DMS153 (cell line): ENCODE results near the gene SEPTIN2.
"Not testable (repeated sequence)": the region's sequence is repeated elsewhere in the genome, so short reads cannot be mapped to it uniquely, and the experiment has no call there.

Experiments
- DNase-seq: peaks from one replicate; lab custom pipeline; 2025; lab: John Stamatoyannopoulos, UW

SEPTIN2 gene

DNA sequence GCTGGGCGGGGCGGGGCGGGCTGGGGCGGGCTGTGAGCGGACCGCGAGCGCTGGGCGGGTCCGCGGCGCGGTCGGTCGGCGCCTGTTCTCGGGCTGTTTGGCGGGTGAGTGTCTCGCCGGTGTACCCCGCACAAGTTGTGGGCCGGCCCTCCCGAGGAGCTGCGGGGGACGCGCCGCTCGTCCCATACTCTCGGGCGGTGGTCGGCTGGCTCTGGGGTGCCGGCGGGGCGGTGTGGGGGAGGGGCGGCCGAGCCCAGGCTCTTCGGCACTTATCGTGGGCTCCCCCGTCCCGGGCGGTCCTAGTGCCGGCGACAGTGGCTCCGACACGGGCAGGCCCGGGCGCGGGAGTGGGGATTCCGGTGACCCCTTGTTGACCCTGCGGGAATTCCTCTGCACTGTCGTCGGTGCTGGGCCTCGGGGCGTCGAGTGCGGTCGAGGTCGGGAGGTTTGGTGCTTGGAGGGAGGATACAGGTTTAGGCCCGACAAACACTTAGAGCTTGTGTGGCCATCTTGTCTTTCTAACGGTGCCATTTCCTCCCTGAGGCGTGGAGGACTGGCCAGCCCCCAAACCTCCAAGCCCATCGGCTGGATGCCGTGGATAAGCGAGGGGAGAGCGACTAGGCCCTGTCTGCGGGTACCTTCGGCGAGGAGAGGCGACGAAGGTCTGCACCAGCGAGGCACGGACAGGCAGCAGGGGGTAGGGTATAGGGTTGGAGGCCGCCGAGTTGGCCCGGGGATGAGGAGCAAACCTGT is at the start of gene SEPTIN2:
Gene SEPTIN2 (plus strand): TSS at position 47 of the 753 bp plus-strand sequence. CDS start 8,308 bp downstream, outside the sequence.
- DNase-seq: no peak

DNA sequence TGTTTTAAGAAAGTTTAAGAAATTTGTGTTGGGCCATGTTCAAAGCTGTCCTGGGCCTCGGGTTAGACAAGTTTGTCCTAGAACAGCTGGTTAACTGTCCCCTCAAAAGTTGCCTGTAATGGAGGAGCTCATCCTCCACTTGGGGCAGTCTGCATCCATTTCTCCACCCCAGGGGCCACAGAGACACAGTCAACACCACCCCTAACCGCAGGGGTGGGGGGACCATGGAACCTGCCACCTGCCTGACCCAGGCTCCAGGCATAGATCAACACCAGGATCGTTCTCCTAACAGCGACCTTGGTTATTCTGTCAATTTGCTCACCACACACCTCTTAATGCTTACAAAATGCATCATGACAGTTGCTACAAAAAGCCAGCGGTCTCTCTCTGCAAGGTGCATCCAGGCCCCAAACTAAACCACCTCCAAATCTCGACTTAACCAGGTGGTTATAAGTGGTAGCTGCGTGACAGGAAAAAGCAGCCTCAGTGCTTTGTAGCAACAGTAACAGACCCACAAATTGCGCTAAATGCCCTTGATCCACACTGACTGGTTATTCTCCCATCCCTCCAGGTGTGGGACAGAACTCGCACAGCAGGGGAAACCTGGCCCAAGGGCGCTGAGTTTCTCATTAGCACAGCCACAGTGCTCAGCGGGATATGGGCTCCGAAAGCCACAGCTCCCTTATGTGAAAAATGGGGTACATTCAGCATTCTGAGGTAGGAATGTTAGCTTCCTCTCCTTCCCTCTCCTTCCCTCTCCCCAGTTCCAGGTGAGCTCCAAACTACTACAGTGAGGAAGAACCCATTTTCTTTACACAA is 48.3 kb upstream of the SEPTIN2 start:
- no peak for DNase-seq

DNA sequence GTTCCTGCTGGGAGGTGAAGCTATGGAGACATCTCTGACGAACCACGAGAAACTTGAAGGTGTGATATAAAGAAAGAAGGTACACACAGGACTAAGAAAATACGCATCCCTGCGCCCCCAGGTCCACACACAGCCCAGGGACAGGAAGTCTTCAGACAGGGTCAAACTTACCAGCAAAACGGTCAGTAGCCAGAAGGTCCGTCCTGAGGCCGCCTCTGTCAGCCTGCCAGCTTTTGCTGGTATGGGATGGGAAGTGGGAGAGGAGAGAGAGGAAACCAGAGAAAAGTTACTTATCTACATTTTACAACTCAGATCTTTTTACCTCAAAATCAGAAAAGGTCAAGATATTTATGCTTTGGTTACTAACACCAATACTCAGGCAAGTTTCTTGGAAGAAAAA is 47.4 kb upstream of the SEPTIN2 start:
- DNase-seq: no peak

DNA sequence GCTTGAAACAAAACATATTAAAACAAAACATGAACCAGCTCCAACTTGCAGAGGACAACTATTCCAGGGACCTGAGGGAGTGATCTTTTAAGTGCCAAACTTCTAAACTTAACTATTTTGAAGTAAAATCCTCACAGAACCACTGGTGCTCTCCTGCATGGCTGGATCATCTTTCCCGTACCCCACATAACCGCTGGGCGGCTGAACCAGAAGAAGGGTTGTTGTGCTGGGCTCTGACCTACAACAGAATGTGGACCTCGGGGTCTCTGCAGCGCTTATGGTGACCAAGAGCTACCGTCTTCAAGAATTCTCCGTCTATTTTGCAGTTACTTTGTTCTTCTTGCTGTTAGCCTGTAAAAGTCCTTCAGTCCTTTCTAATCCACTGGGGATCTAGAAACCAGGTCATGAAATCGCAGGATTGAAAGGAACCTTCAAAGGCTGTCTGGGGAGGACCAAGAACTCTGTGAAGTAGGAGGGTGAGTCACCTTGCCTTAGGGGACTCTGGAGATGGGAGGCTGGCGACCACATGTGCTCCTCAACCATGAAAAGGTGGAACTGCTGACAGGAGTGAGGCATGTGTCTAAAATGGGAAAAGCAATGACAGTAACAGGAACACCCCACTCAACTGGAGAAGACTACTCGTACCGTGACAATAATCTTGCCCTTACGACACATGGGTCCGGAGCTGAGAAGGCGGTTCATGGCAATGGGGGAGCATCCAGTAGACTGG is 46.8 kb upstream of the SEPTIN2 start:
- DNase-seq: no peak

DNA sequence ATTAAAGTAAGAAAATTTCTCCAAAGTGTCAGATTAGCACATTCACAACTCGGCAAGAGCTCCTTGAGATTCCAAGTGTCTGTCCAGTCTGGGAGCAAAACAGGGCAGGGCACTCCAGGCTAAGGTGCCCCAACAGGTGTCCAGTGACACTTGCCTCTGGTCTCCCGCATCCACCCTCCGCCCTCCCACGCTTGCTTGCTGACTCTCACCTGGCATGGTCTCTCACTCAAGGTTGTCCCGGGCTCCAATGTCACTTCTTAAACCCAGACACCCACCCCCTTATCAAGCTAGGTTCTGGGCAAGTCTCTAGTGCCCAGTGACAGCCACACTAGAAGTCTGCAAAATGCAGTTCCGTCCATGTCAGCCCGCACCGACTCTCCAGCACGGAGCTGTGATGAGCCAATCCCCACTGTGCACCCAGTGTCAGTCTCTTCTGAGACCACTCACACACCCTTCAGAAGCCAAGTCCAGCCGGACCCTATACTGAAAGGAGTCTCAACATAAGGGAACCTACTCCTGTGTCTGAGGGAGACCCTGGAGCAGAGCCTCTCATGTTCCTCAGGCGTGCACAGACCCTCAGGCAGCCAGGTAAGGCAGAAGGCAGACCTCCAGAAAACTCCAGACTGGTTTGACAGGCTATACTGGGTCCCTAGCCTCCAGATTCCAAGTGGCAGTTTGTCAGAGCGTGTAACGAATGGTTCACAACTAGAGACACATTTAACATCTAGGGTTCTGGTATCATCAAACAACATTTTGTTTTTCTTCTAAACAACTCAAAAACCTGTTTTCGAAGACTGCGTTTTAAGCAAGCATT is 45.8 kb upstream of the SEPTIN2 start:
- DNase-seq: no peak

DNA sequence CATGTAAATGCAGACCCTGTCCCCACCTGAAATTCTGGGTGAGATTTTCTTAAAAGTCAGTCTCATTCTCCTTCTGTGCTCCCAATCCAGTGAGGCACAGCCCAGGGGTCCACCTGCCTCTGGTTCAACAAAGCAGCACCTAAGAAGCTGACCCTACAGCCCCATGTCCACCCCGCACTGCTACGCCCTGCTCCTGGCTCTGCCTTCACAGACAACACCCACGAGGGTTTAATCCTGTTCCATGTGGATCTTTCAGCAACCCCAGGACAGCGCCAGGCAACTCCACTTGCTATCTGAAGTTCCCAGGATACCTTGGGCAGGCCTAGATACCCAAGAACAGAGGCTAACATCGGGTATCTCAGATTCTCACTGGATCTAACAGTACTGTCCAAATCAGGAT is 45.2 kb upstream of the SEPTIN2 start:
- DNase-seq: no peak

DNA sequence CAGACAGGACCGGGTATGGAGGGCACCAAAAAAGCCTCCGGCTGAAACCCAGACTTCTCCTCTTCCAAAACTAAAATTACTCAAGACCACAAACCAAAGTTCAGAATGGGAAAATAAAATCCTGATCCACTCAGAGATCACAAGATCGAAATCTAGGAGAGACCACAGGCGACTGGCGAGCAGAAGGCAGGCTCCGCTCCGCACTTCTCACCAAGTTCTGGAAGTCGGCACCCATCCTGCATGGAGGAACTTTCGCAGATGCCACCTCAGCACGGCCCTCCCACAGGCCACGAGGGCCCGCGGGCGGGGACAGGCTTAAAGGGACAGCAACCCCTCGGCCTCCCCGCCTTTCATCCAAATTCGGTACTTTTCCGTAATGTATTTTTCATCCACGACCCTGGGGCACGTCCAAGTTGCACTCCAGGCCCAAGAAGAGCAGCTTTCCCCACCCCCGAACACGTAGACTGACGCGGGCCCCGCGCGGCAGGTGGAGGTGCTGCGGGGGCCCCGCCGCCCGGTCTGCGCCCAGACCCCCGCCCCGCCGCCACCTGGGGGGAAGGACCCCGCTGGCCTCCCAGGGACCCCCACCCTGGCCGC is 43.9 kb upstream of the SEPTIN2 start:
- no peak for DNase-seq

DNA sequence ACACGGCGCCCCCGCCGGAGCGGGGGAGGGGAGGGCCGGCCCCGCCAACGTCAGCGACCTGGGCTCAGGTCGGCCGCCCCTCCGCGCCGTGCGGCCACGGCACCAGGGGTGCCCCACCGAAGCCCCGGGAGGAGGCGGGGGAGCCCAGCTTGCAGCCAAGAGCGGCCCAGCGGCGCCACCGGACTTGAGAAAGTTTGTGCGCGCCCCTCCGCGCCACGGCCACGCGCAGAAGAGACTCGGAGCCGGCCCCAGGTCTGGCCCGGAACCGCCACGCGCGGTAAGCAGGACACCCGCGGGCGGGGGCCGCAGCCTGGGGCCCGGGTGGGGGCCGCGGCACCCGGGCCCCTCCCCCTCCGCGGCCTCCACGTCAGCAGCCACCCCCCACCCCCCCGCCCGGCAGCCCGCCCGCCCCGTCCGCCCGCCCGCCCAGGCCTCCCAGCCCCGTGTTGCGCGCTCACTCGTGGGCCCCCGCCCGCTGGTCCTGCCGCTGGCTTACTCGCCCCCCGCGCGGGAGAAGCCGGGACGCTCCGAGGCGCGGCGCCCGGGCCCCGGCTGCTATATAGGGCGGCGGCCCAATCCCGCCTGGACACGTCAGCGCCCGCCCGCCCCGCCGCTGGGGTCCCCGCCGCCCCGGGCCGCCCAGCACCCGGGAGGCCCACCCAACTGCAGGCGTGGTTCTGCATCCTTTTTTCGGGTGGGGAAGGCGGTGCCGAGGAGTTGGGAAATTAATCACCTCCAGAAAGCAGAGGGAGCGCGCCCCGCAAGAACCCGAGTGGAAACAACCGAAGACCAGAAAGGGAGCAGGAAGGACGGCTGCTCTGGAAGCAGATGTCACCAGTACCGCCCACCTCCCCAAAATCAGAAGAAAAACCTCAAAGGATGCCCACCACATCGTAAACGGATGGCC is 43.2 kb upstream of the SEPTIN2 start:
- DNase-seq: no peak

DNA sequence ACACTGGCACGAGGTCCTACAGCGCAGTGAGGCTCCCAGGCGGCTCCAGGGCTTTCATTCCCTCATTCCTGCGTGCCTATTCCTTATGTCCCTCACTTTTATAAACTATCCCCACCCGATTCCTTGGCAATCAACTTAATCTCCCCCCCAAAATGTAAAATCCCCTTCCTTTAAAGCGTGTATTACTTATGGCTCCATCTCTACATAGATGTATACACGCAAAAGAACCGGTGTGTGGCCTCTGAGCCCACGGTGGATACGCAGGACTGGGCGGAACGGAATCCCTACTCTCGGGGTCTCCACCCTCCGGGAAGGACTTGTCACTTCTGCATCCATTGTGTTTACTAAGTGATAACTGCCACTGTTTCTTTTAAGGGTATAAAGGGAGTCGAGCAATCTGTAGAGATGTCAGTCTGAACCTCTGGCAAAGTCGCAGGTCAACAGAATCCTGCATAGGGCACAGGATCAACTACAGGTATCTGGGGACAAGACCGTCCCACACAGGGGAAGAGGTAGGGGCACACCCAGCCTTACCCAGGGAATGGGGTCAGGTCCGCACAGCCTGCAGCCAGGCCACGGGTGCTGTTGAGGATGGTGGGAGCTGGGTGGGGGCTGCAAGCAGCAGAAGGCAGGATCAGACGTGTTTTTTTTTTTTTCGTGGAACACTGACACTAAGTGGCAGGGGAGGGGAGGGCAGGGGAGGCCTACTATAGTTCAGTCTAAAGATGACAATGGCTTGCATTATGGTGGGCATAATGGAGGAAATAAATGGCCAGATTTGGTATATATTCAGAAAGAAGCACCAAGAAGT is 42.3 kb upstream of the SEPTIN2 start:
- DNase-seq: no peak

DNA sequence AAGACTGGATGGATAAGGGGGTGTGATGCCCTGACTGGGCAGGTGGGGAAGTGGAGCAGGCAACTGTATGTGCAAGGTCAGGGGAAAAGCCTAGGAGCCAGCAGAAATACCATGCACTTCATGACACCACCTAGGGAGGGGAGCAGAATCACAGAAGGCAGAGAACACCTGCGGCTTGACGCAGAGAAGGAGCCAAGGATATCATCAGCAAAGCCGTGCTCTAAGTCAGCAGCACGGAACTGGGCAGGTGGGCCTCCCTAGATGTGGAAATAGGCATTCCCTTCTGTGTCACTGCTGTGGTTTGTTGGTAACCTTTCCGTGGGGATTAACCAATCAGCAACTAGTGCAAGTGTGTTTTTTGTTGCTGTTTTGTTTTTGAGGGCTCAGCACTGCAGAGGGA is 41.6 kb upstream of the SEPTIN2 start:
- no peak for DNase-seq

DNA sequence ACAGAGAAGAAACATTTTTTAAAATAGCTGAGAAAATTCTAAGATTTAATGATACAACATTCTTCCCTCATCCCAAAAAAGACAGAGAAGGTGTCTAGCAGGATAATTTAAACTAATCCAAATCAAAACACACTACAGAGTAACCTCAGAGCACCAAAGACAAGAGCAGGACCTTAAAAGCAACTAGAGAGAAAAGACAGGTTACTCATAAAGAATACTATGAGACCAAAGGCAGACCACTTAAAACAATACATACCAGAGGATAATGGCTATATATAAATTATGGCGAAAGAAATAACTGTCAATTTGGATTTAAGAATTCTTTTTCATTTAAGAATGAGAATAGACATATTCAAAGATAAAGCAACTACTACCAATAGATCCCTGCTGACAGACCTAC is 40.2 kb upstream of the SEPTIN2 start:
- no peak for DNase-seq

DNA sequence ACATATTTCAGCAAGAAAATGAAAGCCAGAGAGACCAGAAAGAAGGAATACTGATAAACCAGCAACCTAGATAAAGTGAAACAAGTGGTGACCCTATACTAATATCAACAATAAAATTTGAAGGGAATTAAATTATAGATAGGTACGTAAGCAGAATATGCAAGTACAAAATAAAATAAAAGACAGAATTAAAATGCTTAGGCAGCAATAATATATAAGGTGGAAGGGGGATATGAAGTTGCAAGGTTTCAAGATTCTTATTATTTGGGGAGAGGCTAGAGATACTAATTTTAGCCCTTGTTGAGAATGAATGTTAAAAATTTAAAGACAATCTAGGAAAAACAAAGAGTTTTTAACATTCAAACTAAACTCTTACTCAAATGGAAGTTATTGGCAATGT is 39.8 kb upstream of the SEPTIN2 start:
- DNase-seq: no peak

DNA sequence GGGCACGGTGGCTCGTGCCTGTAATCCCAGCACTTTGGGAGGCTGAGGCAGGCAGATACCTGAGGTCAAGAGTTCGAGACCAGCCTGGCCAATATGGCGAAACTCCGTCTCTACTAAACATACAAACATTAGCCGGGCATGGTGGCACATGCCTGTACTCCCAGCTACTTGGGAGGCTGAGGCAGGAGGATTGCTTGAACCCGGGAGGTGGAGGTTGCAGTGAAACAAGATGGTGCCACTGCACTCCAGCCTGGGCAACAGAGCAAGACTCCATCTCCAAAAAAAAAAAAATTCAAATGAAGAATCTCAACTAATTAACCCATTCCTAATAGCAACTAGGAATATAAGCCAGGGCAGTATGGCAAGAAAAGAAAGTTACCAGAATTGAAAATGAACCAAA is 37.4 kb upstream of the SEPTIN2 start:
- DNase-seq: not testable (repeated sequence)

DNA sequence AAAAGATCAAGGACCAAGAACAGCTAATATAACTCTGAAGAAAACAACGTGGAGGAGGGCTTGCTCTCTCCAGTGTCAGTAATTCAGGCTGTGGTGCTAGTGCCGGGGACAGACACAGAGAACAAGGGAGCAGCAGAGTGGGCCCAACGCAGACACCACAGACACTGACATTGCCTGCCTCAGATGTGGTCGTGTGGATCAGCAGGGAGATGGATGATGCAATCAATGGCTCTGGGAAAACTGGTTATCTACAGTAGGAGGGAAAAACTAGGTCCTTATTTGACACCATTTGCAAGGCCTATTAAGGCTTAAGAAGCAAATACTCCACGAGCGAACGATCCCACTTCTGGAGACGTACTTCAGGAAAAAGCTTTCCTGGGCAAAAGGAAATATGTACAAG is 36.3 kb upstream of the SEPTIN2 start:
- DNase-seq: no peak

DNA sequence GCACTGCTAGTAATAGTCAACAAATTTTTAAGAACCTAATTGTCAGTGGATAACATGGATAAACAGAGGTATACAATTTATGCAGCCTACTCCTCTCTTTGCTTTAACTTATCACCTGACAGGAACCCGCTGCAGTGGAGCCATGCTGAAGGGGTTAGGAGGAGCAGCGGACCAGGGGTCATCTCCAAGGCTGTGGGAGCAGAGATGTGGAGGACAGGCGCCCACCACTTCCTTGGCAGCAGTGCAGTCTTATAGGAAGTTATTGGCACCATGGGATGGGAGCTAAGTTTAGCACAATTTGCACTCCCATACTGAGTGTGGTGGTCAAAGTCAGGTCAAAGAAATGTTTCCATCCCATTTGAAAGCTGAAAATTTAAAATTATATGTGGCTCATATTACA is 35.9 kb upstream of the SEPTIN2 start:
- no peak for DNase-seq

DNA sequence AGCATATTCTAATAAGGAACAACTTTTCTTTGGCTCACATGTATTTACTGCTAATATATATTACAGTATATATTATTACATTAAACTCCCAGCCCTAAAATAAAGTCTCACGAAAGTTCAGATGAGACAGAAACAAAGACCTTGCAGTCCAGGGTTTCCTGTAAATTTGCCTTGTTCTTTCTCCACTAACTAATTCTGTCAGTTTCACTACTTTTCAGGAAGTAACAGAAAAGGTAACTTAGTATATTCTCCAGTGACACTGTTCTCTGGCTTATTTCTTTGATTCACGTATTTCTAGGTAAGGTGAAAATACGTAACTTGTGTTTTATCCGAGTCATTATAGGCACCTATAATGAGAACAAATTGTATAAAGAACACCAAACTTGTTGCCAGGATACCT is 35.4 kb upstream of the SEPTIN2 start:
- DNase-seq: no peak

DNA sequence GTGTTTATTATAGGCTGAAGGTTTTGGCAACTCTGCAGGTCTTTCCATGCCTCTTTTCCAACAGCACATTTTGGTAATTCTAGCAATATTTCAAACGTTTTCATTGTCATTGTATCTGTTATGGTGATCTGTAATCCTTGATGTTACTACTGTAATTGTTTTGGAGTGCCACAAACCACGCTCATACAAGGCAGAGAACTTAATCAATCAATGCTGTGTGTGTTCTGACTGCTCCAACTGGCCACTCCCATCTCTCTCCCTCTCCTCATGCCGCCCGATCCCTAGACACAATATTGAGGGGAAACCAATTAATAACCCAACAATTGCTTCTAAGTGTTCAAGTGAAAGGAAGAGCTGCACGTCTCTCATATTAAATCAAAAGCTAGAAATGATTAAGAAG is 33.2 kb upstream of the SEPTIN2 start:
- no peak for DNase-seq

DNA sequence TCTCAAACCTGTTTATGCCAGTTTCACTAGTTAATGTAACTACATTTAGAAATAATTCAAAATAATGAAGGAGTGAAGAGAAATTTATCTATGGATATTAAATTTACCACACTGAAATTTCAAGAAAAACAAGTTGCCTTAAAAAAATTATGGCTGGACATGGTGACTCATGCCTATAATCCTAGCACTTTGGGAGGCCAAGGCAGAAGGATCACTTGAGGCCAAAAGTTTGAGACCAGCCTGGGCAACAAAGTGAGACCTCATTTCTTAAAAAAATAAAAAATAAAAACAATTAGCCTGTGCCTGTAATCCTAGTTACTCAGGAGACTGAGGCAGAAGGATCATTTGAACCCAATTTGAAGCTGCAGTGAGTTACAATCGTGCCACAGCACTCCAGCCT is 30.1 kb upstream of the SEPTIN2 start:
- no peak for DNase-seq

DNA sequence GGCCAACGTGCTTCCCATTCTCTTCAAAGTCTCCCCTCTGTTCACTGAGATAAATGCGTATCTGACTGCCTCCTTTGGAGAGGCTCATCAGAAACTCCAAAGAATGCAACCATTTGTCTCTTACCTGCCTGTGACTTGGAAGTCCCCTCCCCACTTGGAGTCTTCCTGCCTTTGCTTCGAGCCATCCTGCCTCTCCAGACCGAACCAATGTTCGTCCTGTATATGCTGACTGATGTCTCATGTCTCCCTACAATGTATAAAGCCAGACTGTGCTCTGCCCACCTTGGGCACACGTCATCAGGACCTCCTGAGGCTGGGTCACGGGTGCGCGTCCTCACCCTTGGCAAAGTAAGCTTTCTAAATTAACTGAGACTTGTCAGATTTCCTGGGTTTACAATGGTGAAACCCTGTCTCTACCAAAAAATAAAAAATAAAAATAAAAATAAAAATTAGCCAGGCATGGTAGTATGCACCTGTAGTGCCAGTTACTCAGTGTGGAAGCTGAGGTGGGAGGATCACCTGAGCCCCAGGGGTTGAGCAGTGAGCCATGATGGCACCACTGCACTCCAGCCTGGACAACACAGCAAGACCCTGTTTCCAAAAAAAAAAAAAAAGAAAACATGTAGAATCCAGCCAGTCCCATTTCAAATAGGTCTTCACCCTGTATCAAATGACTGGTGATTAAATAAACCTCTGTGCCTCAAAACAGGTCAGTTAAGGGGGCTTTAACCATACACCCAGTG is 29.2 kb upstream of the SEPTIN2 start:
- DNase-seq: no peak
